A549 (cell line): ENCODE measurements around the gene DPEP1.

ENCODE experiments used
- CHD4 ChIP-seq: fragments of 200-600 bp; sonication (generic); IDR thresholded peaks from 2 replicates; pipeline ENCODE4 v1.6.1; 2016; ENCODE audit warnings: antibody characterized with exemption, mild to moderate bottlenecking, borderline replicate concordance
- CTCF ChIP-seq: fragments of >200 bp; sonication (Bioruptor Twin); formaldehyde crosslinking; IDR thresholded peaks from 3 replicates; pipeline ENCODE4 v1.5.1; 2016
- EHMT2 ChIP-seq: fragments of 200-600 bp; sonication (generic); IDR thresholded peaks from 2 replicates; pipeline ENCODE4 v1.6.1; 2016; ENCODE audit warnings: antibody characterized with exemption, low read depth, mild to moderate bottlenecking, moderate library complexity
- ELK1 ChIP-seq: fragments of 150-350 bp; IDR thresholded peaks from 2 replicates; pipeline ENCODE4 v1.6.1; 2014; ENCODE audit warnings: low read depth, mild to moderate bottlenecking, low read length
- EP300 ChIP-seq, 2 experiments: fragments of >200 bp; sonication (Bioruptor Twin); formaldehyde crosslinking; IDR thresholded peaks; 2 replicates in 1 of 2; 3 replicates in 1 of 2; pipeline ENCODE4 v1.6.1; 2016 to 2017
- ESRRA ChIP-seq: fragments of 150-350 bp; IDR thresholded peaks from 2 replicates; pipeline ENCODE4 v1.6.1; 2014; ENCODE audit warnings: mild to moderate bottlenecking, low read length, borderline replicate concordance
- JUN ChIP-seq, 2 experiments: fragments of >200 bp; sonication (Bioruptor Twin); formaldehyde crosslinking; IDR thresholded peaks; 2 replicates in 1 of 2; 3 replicates in 1 of 2; pipeline ENCODE4 v1.6.1; 2016 to 2017
- MYC ChIP-seq: IDR thresholded peaks from 2 replicates; pipeline ENCODE4 v1.6.1; 2012; ENCODE audit warnings: mild to moderate bottlenecking, inconsistent platforms, low read length, improper control_type of control experiment, borderline replicate concordance
- PBX3 ChIP-seq: IDR thresholded peaks from 2 replicates; pipeline ENCODE4 v1.6.1; 2012
- POLR2A ChIP-seq: IDR thresholded peaks from 2 replicates; pipeline ENCODE4 v1.6.1; 2012; ENCODE audit warnings: mild to moderate bottlenecking, low read length
- RAD21 ChIP-seq, 2 experiments: fragments of >200 bp in 1 of 2; sonication (Bioruptor Twin) in 1 of 2; formaldehyde crosslinking in 1 of 2; IDR thresholded peaks in 1 of 2; conservative IDR thresholded peaks in 1 of 2; 2 replicates in 1 of 2; 3 replicates in 1 of 2; pipeline ENCODE4 v1.6.1; 2012 to 2018; ENCODE audit warnings: inconsistent platforms in 1 of 2
- ZFP36 ChIP-seq: fragments of 450-650 bp; IDR thresholded peaks from 2 replicates; pipeline ENCODE4 v1.6.1; 2014; ENCODE audit warnings: borderline replicate concordance; ENCODE audit not compliant: partially characterized antibody

- TF ChIP-seq CTCF: no peak
- TF ChIP-seq EP300 (IDR thresholded peaks at IDR 0.05): no peak
- TF ChIP-seq EHMT2: no peak
- TF ChIP-seq PBX3: no peak
- no peak for TF ChIP-seq MYC
- no peak for TF ChIP-seq POLR2A
- no peak for TF ChIP-seq RAD21 (conservative IDR thresholded peaks at IDR 0.05 in 1 of 2, IDR thresholded peaks at IDR 0.05 in 1 of 2)
- no peak for TF ChIP-seq CHD4
- TF ChIP-seq ZFP36: no peak
- TF ChIP-seq ELK1: no peak
- no peak for TF ChIP-seq ESRRA
- no peak for TF ChIP-seq JUN (IDR thresholded peaks at IDR 0.05)
Measured at GRCh38 chr16:89636663-89637062, 23.2 kb downstream of the DPEP1 start.
